ENCODE measurements around the gene SH2D2A. TPM values are rescaled to one million over a fixed set of nuclear protein-coding genes. Genes with fewer than 3 reads are reported as not detected.

SH2D2A gene
- total RNA-seq = not detected in 2 replicates
- polyA plus RNA-seq (2012) = not detected

DNA sequence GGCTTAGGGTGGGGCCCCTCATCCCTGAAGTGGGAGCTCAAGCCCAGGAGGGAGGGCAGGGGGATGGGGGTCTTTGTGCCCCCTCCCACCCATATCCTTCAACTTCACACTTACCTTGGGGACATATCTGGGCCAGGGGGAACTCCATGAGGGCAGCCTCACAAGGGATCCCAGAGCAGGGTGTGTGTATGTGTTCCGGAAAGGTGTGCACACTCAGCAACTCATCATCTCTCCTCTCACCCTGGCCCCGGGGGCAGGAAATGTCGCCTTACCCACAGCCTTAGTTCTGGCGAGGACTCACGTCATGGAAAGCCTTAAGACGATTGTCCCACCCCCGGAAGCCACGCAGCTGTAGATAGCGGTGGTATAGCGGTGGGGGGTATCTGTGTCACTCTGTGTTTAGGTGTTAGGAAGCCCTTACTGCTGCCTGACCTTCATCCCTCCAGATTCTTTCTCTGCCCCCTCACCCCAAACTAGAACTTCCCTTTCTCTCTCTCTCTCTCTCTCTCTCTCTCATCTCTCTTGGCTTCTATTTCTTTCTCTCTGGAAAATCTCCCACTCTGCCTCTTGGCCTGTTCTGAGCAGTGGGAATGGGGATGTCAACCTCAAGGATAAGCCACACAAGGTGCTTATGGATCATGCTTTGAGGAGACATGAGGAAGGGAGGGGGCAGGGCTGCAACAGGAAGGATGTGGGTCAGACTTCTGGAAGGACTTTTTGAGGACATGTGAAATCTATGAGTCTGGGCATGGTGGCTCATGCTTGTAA, at the start of gene SH2D2A:
Gene SH2D2A, minus strand, starts transcription at position 288 of the 768 bp plus-strand sequence. Its CDS starts 140 bp downstream, at position 148.
- no peak for DNase-seq (ENCODE audit: low read depth)

DNA sequence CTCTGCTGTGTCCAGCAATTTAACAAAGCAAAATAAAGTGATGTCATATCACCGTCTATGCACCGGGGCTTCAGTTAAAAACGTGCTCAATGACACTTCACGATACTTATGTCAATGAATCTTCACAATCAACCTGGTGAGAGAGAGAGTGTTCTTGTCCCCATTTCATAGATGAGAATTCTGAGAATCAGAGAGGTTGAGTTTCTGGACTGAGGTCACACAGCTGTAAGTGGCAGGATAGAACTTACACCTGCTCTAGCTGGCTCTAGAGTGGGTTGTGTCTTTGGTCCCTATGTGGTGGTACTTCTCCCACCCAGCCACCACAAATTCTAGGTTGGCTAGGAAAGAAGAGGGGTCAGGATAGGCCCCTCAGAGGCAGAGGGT, 49.2 kb upstream of the SH2D2A start:
- DNase-seq (ENCODE audit: low read depth) = no peak

DNA sequence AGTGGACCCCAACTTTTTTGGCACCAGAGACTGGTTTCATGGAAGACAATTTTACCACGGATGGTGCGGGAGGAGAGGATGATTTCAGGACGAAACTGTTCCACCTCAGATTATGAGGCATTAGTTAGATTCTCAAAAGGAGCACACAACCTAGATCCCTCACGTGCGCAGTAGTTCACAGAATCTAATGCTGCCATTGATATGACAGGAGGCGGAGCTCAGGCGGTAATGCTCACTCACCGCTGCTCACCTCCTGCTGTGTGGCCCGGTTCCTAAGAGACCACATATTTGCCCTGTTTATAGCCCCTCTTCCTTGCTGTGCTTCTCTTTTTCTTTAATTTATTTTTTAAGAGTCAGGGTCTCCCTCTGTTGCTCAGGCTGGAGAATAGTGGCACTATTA, 48.6 kb upstream of the SH2D2A start:
- DNase-seq (ENCODE audit: low read depth) = no peak

DNA sequence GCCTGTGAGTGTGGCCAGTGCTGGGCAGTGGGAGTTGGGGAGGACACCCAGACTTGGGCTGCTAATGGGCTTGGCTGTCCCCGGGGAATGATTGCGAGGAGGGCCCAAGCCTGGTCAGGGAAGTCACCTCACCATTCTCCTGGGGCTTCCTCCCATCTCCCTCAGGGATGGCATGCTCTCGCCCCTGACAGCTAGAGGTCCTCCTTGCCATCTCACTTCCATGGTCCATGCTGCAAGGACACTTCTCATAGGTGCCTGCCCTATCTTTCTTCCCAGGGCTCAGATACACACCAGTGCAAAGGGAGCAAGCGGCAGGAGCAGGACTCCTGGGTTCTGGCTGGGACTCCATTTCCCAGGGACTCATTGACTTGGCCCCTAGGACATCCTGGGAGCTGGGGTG, 48.1 kb upstream of the SH2D2A start:
- DNase-seq (ENCODE audit: low read depth) = no peak

DNA sequence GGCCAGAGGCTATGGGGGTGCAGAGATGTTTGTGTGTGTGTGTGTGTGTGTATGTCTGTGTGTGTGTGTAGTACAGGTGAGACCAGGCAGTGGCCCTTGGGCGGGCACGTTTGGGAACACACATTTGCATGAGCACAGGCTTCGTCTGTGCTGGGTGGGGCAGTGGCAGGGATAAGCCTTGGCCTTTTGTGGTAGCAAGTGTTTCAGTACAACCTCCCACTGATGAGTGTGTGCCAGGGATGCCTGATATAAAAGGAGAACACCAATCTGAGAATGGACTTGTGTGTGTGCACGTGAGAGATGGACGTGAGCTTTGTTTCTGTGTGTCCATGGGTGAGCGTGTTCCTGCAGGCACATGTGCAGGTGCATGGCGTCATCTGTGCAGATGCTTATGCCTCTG, 47.0 kb upstream of the SH2D2A start:
- DNase-seq (ENCODE audit: low read depth) = no peak

DNA sequence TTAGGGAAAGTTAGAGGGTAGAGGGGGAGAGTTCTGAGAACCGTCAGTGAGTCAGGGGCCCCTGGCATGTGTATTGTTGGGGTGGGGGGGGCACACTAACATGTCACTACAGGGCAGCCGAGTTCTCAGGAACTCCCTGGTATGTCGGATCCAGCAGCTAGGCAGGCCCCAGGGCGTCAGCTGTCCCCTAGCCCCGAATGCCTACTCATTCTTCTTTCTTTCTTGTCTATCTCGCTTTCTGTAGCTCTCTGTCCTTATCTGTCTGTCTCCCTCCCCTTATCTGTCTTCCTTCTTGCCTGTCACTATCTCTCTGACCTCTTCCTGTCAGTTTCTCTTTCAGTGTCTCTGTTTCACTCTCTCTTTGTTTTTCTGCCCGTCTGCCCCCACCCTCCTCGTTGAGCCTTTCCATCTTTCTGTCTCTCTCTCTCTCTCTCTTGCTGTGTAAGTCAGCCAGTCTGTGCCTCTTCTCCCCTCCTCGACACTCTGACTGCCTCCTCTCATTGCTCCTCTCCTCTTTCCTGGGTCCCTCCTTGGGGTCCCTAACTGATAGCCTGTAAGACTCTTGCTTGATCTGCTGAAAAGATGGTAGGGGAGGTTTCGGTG, 46.5 kb upstream of the SH2D2A start:
- DNase-seq (ENCODE audit: low read depth) = no peak

DNA sequence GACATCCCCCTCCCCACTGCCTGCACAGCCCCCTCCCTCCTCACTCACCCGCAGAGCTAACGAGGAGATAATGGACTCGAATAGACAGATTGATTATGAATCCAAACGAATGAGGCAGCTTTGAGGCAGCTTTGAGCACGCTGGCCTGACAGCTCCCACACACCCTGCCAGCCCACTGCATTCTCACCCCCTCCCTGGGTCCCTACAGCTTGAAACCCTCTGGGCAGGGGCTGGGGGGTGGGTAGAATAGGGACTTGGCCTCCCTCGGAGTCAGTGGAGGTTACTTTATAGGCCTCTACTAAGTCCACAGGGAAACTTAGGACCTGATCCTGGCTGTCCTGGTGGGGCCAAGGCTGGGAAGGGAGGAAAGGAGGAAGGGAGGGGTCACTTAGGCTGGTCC, 45.9 kb upstream of the SH2D2A start:
- no peak for DNase-seq (ENCODE audit: low read depth)

DNA sequence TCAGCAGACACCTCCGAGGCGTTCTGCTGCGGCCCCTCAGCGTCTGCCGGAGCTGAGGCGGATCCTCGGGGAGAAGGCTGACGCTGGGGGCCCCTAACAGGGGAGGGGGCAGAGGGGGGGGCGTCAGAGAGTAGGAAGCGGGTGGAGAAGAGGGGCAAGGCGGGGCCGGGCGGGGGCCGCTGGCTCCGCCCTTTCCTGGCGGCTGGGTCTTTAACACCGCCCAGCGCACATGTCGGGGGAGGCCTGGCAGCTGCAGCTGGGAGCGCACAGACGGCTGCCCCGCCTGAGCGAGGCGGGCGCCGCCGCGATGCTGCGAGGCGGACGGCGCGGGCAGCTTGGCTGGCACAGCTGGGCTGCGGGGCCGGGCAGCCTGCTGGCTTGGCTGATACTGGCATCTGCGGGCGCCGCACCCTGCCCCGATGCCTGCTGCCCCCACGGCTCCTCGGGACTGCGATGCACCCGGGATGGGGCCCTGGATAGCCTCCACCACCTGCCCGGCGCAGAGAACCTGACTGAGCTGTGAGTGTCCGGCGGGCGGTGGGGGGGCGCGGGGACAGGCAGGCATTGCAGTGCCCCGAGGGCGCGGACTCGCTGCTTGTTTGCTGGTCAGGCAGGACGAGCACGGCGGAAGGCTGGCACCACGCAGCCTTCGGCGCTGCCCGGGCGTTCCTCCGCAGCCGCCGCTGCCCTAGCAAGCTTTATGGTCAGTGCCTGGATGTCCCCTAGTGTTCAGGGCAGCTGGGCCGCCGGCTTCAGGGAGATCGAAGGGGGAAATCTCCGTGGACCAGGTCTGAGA, 44.2 kb upstream of the SH2D2A start, which contains the start of gene NTRK1:
Gene NTRK1, plus strand, starts transcription at position 238 of the 796 bp plus-strand sequence. Its CDS starts 70 bp downstream, at position 308.
- peak; percentile 65 for DNase-seq (ENCODE audit: low read depth)

DNA sequence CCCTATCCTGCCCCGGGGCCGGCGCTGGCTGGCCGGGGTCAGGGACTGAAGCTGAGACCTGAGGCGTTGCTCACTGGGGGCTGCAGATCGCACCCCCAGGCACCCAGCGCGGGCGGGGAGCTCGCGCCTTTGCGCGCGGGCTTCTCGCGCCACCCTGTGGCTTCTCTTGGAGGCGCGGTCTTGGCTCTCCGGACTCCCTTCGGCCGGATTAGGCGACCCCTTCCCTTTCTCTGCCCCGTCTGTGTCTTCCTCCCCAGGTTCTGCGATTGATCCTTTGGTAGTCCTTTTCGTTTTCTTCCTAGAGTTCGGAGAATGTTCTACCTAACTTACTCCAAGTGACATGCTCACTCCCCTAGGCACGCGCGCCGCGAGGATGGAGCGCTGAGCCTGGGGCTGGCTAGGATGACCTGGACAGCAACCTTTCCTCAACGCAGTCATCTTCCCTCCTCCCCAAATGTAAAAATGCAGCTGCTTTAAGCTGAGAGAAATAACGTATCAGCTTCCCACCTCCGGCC, 43.5 kb upstream of the SH2D2A start:
- peak; percentile 51 for DNase-seq (ENCODE audit: low read depth)

DNA sequence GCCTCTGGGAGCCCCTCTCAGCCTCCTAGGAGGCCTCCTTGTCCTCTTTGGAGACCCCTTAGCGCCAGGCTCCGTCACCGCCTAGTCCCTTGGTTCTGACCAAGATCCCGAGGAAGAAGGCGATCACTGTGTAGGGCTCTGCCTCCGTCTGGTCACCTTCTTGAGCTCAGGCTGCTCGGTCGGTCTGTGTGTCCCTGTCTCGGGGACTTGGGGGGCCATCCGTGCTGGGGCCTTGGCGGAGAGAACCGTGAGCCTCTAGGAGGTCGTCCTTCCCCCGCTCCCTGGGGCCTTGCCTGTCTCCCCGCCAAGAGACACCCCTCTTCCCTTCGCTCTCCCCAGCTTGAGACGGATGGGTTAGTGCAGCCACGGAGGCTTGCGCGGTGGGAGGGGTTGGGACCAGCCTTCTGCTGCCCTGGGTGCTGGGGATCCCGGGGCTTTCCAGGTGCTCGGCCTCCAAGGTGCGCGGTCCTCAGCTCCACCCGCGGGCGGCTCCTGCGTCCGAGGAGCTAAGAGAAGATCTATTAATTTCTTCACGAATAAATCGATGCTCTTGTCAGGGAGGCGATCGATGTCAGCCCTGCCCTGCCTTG, 43.0 kb upstream of the SH2D2A start:
- DNase-seq (ENCODE audit: low read depth) = no peak

DNA sequence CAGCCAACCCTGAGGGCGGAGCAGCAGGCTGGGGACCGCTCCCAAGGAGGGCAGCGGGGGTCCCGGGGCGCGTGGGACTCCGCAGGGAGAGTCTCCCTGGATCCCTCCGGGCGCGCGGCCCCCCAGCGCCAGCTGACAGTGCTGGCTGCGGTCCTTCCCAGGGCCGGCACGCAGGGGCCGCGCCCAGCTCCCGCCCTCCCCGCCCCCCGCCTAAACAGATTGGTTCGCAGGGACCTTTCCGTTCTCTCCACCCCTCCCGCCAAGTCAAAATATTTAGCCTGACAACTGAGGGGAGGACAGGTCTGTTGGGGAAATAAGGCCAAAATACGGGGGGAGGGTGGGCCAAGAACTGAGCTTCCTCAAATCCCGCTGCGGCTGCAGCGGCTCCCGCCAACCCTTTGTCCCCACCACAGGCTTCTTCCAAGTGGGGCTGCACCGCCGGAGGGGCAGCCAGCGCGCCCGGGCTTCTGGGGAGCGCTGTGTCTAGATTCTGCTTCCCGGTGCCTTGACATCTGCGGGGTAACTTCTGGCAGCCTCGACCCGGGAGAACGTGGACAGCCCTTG, 42.4 kb upstream of the SH2D2A start, which contains the start of gene INSRR:
Gene INSRR, minus strand, starts transcription at position 159 of the 564 bp plus-strand sequence. CDS start 496 bp downstream, outside the sequence.
- DNase-seq (ENCODE audit: low read depth) = peak; percentile 17

DNA sequence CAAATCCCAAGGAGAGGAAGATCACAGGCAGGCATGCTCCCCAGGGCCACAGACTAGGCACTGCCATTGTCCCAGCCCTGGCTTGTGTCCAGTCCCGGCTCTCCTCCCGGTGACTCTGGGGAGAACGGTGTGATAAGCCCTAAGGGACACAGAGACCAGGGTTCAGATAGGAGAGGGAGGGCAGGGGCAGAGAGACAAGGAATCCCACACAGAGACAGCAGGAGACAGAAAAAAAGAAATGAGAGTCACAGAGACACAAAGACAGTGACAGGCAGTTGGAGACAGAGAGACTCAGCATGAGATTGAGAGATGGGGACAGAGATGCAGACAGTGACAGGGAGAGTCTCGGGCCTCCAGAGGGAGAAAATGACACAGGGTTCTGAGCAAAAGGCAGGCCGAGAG, 41.9 kb upstream of the SH2D2A start:
- DNase-seq (ENCODE audit: low read depth) = no peak

DNA sequence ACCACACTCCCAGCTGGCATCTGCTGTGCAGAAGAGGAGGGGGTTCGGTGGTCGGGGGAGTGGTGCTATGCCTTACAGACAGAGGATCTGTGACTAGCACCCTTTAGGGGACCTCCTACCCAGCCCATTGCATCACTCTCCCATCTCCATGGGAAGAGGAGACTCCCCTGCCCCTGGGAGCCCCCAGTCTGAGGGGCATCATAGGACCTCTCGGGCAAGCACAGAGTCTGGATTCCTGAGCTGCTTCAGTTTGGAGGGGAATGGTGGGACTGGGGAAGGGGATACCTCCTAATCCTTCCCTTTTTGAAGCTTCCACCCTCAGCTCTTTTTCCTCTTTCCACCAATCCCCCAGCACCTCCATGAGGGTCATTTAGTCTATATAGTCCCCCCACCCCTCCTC, 40.9 kb upstream of the SH2D2A start:
- DNase-seq (ENCODE audit: low read depth) = no peak

DNA sequence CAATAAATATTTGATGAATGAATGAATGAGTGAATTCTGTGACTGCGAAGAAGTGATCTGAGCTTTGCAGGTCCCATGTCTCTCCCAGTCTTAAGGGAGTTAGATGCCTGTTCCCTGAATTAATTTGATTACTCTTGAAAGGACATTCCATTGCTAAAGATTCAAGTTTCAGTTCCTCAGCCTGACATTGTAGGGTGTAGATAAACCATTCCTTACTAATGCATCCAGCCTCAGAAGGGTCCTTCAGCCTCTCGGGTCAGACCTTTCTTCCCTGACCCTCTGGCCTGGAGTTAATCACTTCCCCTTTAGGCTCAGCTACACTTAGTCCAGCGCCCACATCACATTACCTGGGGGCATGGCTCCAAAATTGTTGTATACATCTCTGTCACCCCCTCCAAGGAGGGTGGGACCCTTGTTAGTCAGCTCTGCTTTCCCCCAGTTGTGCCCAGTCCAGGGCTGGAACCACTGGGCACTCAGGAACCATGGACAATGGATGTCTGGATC, 39.7 kb upstream of the SH2D2A start:
- no peak for DNase-seq (ENCODE audit: low read depth)

DNA sequence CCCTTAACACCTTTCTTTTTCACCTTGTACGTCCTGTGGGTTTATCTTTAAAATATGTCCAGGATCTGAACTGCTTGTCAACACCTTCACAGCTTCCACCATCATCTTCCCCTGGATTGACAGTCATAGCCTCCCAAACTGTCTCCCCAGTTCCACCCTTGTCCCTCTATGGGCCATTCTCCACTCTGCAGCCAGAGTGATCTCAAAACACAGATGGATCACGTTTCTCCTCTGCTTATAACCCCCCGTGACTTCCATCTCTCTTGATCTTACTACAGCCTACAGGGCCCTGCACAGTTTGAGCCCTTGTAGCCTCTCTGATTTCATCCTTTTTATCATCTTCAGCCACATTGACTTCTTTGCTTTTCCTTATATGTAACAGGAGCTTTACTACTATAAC, 38.0 kb upstream of the SH2D2A start:
- no peak for DNase-seq (ENCODE audit: low read depth)

DNA sequence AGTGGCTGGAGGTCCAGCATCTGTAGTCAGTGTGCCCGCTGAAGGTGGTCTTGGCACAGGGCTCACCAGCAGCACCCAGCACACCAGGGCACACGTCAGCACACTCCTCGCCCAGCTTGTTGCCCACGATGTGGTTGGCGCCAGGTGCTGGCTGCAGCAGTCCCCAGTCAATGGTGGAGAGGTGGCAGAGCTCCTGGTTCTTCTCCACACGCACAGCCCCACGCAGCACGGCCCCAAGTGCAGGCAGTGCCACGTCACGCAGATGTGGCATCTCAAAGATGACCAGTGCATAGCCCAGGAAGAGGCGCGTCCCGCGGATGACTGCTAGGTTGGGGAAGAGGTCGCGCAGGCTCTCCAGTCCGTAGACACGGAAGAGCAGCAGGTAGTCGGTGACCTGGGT, 37.1 kb upstream of the SH2D2A start:
- DNase-seq (ENCODE audit: low read depth) = no peak

DNA sequence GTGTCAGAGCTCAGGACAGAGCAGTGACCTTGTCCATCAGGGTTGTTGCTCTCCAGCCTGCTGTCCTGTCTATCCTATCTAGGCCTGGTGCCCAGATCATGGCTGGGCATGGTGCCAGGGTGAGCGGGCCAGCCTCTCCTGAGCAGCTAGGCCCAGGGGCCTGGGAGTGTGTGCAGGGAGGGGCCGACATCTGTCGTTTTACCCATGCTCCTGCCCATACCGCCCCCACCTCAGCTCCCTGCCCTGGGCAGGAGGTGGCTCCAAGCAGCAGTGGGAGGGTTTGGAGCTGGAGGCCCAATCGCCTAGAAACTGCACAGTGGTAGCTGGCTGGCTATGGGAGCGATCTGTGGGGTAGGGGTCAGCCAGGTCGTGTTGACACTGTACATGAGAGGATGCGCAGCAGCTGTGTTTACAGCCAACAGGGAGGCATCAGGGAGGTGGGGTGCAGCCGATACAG, 35.8 kb upstream of the SH2D2A start:
- peak; percentile 89 for DNase-seq (ENCODE audit: low read depth)

DNA sequence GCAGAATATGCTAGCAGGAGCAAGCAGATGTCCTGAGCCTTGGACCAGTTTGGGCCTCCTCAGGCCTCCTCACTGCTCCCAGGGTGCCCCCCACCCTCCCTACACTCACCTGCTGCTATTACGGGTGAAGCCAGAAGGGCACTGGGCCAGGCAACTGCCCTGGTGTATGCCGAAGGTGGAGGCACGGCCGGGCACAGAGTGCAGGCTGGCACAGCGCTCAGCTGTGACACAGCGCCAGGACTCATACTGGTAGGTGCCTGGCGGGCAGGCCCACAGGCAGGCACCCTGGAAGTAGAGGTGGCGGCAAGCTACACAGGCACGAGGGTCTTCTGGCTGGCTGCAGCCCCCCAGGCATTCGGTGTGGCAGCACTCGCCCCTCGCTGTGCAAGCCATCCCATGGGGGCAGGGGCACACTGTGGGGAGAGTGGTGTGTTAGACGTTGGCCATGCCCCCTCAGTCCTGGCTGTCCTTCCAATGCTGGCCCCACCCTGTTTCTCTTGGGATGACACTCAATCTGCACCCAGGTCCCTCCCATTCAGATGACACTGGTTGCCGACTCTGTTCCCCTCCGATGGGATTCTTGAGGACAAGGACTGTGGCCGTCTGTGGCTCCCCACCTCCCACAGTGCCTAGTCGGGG, 35.2 kb upstream of the SH2D2A start:
- no peak for DNase-seq (ENCODE audit: low read depth)

DNA sequence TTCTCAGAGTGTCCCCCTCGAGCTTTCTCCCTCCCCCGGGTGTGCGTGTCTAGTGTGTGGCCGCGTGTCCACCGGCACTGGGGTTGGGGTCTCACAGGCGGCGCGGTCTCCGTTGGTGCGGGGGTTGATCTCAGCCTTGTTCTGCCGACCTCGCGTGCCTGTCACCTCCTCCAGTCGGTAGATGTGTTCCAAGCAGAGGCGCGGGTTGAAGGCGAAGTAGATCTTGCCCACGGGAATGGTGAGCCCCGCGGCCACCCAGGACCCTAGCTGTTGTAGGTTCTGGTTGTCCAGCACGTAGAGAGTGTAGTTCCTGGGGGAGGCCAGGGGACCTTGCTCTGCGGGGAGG, 32.5 kb upstream of the SH2D2A start:
- no peak for DNase-seq (ENCODE audit: low read depth)

DNA sequence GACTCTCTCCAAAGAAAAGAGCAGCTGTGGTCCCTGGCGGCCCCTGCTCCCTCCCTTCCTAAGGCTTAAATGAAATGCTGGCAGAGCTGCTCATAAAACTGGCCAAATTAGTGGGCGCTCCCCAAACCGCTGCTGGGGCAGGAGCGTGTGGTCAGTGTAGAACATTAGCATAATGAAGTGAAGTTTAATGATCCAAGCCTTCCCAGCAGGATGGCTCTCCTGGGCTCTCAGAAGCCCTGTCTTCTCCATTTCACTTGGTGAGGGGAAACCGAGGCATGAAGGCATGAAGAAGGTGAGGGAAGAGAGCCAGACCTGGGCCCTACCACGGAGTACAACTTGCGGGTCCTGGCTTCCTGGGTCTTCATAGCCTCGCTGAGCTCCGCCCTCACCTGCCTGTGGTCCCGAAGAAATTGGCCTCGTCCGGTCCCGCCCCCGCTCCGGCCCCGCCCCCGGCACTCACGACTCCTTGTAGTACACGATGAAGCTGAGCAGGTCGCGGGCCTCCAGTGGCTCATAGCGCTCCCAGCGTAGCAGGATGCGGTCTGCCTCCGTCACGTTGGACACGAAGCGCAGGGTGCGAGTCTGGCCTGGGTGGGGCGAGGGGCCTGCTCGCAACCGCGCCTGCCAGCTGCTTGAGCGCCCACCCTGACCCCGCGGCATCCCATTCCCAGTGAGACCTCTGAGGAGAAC, 32.0 kb upstream of the SH2D2A start:
- DNase-seq (ENCODE audit: low read depth) = peak; percentile 56
